ENCODE data around the gene MROH8. TPM values are rescaled to one million over a fixed set of nuclear protein-coding genes. Genes with fewer than 3 reads are reported as not detected.

The MROH8 gene
- total RNA-seq, 4 donors from 2014 or later: 0.54 to 14.0 (median 3.2) TPM

DNA sequence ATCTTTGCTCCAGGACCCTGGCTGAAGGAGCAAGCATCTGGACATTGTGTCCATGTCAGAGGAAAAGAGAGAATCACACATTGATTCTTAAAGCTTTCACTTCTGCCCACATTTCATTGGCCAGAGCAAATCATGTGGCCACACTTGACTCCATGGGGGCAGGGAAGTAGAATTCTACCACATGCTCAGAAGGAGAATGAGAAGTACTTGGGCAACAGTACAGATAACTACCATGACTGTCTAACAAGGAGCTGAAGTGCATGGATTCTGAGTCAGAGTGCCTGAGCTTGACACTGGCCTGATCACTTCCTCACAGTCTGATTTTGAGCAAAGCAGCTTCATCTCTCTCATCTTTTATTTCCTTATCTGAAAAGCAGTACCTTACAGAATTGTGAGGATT, 43.7 kb upstream of the MROH8 start:
- Histone ChIP-seq H3K27me3 (no peaks in the 10 kb centered on the region), H3K27ac (no peak overlapping the region), H3K36me3 (peaks cover 0 to 67% (median 0%) of the 10 kb centered on the region in 3 donors), H3K4me3 (no peak overlapping the region), H3K4me1 (peaks cover 0 to 23% (median 0%) of the 10 kb centered on the region in 4 donors), H3K9me3 (no peaks in the 10 kb centered on the region)
- TF ChIP-seq, protein P1, sequence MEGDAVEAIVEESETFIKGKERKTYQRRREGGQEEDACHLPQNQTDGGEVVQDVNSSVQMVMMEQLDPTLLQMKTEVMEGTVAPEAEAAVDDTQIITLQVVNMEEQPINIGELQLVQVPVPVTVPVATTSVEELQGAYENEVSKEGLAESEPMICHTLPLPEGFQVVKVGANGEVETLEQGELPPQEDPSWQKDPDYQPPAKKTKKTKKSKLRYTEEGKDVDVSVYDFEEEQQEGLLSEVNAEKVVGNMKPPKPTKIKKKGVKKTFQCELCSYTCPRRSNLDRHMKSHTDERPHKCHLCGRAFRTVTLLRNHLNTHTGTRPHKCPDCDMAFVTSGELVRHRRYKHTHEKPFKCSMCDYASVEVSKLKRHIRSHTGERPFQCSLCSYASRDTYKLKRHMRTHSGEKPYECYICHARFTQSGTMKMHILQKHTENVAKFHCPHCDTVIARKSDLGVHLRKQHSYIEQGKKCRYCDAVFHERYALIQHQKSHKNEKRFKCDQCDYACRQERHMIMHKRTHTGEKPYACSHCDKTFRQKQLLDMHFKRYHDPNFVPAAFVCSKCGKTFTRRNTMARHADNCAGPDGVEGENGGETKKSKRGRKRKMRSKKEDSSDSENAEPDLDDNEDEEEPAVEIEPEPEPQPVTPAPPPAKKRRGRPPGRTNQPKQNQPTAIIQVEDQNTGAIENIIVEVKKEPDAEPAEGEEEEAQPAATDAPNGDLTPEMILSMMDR (IDR thresholded peaks at IDR 0.05): no peak
- no peak for TF ChIP-seq POLR2A (IDR thresholded peaks at IDR 0.05)
- DNase-seq: no peak

DNA sequence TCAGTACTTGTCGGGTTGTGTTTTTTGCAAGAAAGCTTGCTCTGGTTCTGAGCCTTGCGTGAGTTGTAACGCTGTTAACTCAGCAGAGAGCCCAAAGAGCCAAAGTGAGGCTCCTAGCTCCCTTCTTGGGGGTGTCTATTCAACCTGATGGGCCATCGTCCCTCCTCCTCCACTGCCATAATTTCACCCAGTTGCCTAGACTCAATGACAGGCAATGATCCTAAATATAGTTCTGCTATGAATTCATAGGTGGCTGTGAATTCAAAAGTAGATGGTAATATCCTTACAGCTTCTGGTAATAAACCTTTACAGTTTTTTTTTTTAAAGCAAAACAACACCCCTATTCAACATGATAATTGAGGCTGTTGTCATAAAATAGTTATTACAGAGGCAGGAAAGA, 42.7 kb upstream of the MROH8 start:
- Histone ChIP-seq H3K4me3 (no peak overlapping the region), H3K27me3 (no peaks in the 10 kb centered on the region), H3K36me3 (peaks cover 0 to 67% (median 0%) of the 10 kb centered on the region in 3 donors), H3K27ac (no peak overlapping the region), H3K4me1 (peaks cover 0 to 20% (median 0%) of the 10 kb centered on the region in 4 donors), H3K9me3 (no peaks in the 10 kb centered on the region)
- TF ChIP-seq POLR2A (IDR thresholded peaks at IDR 0.05): no peak
- TF ChIP-seq, protein P1 (IDR thresholded peaks at IDR 0.05): no peak
- DNase-seq: no peak

DNA sequence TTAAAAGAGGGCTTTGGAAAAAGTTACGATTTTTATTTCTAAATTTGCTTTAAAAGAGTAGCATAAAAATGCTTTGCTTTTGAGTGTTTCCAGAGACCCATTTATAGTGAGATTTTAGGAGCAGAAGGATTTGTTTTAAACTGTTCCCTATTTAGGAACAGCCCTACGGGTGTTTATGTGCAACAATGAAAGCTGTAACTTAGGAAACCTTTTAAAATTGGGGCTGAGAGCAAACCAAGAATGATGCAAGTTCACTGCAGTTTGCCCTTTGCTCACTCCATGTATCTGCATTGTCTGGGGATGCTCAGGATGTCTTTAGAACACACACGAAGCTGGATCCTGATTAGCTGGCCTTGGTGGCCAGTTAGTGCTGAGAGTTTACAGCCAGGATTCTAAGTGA, 41.4 kb upstream of the MROH8 start:
- Histone ChIP-seq H3K4me1 (peaks cover 0 to 20% (median 0%) of the 10 kb centered on the region in 4 donors), H3K9me3 (no peaks in the 10 kb centered on the region), H3K4me3 (no peak overlapping the region), H3K27ac (peak overlapping the region in 1 of 4 donors; percentile 24), H3K36me3 (peaks cover 0 to 67% (median 0%) of the 10 kb centered on the region in 3 donors), H3K27me3 (no peaks in the 10 kb centered on the region)
- TF ChIP-seq POLR2A (IDR thresholded peaks at IDR 0.05): no peak
- TF ChIP-seq, protein P1 (IDR thresholded peaks at IDR 0.05): no peak
- DNase-seq: peak in 1 of 3 donors; percentile 23

DNA sequence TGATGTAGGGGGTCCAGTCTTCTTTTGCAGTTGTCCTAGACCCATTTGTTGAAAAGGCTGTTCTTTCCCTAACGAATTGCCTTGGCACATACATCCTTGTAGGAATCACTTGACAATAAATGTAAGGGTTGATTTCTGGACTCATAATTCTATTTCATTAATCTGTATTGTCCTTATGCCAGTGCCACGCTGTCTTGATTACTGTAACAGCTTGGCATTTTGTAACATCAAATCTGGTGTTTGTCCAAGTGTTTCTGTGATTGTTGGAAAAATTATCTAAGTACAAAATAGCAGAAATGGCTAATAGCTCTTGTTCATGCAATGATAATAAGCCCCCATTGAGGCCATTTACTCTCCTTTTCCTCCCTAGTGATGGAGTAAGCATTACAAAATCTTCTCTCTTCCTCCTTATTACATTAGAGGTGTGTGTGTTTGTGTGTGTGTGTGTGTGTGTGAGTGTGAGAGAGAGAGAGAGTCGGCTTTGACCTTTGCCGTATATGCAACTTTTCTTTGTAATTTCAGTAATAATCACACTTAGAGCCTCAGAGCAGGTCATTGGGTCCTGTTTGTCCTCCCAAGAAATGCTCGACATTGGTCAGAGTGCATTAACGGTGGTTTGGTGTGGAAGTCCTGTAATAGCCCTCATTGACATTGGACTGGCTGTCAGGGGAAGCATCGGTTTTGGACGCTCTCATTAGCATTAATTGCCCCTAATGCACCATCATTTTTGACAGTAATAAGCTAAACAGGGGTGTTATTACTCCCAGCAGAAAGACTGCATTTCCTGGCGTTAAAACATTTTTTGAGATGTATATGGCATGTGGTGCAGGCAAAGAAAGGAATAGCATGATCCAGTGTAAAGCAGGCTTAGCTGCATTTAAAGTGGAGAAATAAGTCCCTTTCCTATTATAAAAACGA, 40.7 kb upstream of the MROH8 start:
- H3K4me1 ChIP-seq: peaks cover 0 to 20% (median 0%) of the 10 kb centered on the region in 4 donors
- H3K4me3 ChIP-seq: no peak overlapping the region
- H3K27ac ChIP-seq: peak overlapping the region in 1 of 4 donors; percentile 24
- TF ChIP-seq POLR2A (IDR thresholded peaks at IDR 0.05): no peak
- TF ChIP-seq, protein P1 (IDR thresholded peaks at IDR 0.05): no peak
- H3K36me3 ChIP-seq: peaks cover 0 to 66% (median 0%) of the 10 kb centered on the region in 3 donors
- no peaks in the 10 kb centered on the region for H3K27me3 ChIP-seq
- no peak for DNase-seq
- H3K9me3 ChIP-seq: no peaks in the 10 kb centered on the region

DNA sequence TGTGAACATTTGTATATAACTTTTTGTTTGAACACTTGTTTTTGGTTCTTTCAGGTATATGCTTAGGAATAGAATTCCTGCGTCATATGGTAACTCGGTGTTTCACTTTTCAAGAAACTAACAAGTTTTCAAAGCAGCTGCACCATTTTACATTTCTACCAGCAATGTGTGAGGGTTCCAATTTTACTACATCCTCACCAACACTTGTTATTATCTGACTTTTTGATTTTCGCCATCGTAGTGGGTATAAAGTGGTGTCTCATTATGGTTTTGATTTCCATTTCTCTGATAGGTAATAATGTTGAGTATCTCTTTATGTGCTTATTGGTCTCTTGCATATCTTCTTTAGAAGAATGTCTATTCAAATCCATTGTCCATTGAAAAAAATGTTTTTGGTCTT, 39.6 kb upstream of the MROH8 start:
- Histone ChIP-seq H3K9me3 (no peaks in the 10 kb centered on the region), H3K36me3 (peaks cover 0 to 61% (median 0%) of the 10 kb centered on the region in 3 donors), H3K4me3 (no peak overlapping the region), H3K27me3 (no peaks in the 10 kb centered on the region), H3K27ac (no peak overlapping the region), H3K4me1 (peaks cover 0 to 20% (median 0%) of the 10 kb centered on the region in 4 donors)
- no peak for DNase-seq
- TF ChIP-seq, protein P1 (IDR thresholded peaks at IDR 0.05): no peak
- no peak for TF ChIP-seq POLR2A (IDR thresholded peaks at IDR 0.05)
